B cell (primary cell): Measurements from ENCODE around the gene LOC101059915.
"Not testable (repeated sequence)": the region's sequence is repeated elsewhere in the genome, so short reads cannot be mapped to it uniquely, and the experiment has no call there.

Source experiments
- CTCF ChIP-seq: fragments of 200-600 bp; IDR thresholded peaks from one replicate; pipeline ENCODE4 v1.8.0; 2022; ENCODE audit warnings: antibody characterized with exemption, mild to moderate bottlenecking
- EZH2 ChIP-seq: IDR thresholded peaks from 2 replicates; pipeline ENCODE4 v1.6.1; 2012; ENCODE audit warnings: borderline replicate concordance, low read depth, mild to moderate bottlenecking, moderate library complexity, low read length; ENCODE audit not compliant: insufficient read depth, poor library complexity, severe bottlenecking

GRCh38 chrX:71676068-71676795 lies 8.9 kb downstream of the LOC101059915 start:
- not testable (repeated sequence) for TF ChIP-seq CTCF, EZH2
